ENCODE data around the gene MYRIP.

- TF ChIP-seq CTCF (IDR thresholded peaks at IDR 0.05; ENCODE audit: low read length): no peak
- no peak for TF ChIP-seq EZH2 (IDR thresholded peaks at IDR 0.05; ENCODE audit: borderline replicate concordance, low read length)
Measured at GRCh38 chr3:40196966-40197365, 387.6 kb downstream of the MYRIP start.

Data from OCI-LY1 (cell line).